HCT116 (cell line): ENCODE data around the gene SEMA4C. TPM values are rescaled to one million over a fixed set of nuclear protein-coding genes. Genes with fewer than 3 reads are reported as not detected.

Source experiments
- ATAC-seq: fragments of 200-7000 bp; cut with Tn5 transposase; 2 replicates; pipeline ENCODE4 v1.9.1; 2020; ENCODE audit warnings: mild to moderate bottlenecking, moderate library complexity
- BruUV-seq: library from RNA; stranded (reverse); fragments of 400-500 nt; replicated peaks from 2 replicates; lab custom pipeline; 2021; lab: Mats Ljungman, UMichigan
- CTCF ChIA-PET: fragments of 300-600 bp; sonication (Branson Sonifier 250); formaldehyde crosslinking; loops from one replicate; lab custom pipeline; 2021; ENCODE audit warnings: antibody characterized with exemption; lab: Charles Lee
- POLR2A ChIA-PET: fragments of 300-600, 350-600 bp; sonication (Branson Sonifier 250); formaldehyde crosslinking; loops from one replicate; lab custom pipeline; 2021; ENCODE audit warnings: antibody characterized with exemption; lab: Charles Lee
- RAD21 ChIA-PET, 2 experiments: fragments of 300-600 bp; sonication (Branson Sonifier 250); formaldehyde crosslinking; loops; one replicate each; lab custom pipeline; 2023; ENCODE audit warnings: low total read pairs in 2 of 2; ENCODE audit not compliant: uncharacterized antibody in 2 of 2, unreplicated experiment in 2 of 2, low non-redundant PET in 1 of 2; lab: Charles Lee
- DNase-seq: peaks from one replicate; pipeline ENCODE4 v3.0.0-alpha.2; 2010; ENCODE audit warnings: low read depth, low spot score
- H2AFZ ChIP-seq: fragments of 200-600 bp; shearing (Covaris generic), sonication (generic); 2 replicates; pipeline ENCODE4 v1.6.1; 2017; ENCODE audit warnings: low read depth, mixed run types, mixed read lengths, antibody characterized with exemption, low read length; ENCODE audit not compliant: poor library complexity, severe bottlenecking
- H3K27ac ChIP-seq: 2 replicates; pipeline ENCODE4 v1.5.1; 2012; ENCODE audit warnings: low read depth, low read length
- H3K27me3 ChIP-seq: fragments of 200-600 bp; sonication (generic); 2 replicates; pipeline ENCODE4 v1.6.1; 2016; ENCODE audit warnings: mixed run types, low read length, mixed read lengths; ENCODE audit not compliant: insufficient read depth
- H3K36me3 ChIP-seq, 2 experiments: fragments of 200-500 bp in 1 of 2; fragments of 200-600 bp in 1 of 2; sonication (Bioruptor generic) in 1 of 2; sonication (generic) in 1 of 2; 2 replicates each; pipeline versions ENCODE4 v1.5.1 to v1.6.1; 2014 to 2016; ENCODE audit warnings: low read length in 2 of 2, inconsistent platforms in 1 of 2, mixed read lengths in 1 of 2, mixed run types in 1 of 2; ENCODE audit not compliant: insufficient read depth in 2 of 2, control insufficient read depth in 1 of 2
- H3K4me1 ChIP-seq, 2 experiments: fragments of 200-600 bp in 1 of 2; sonication (generic) in 1 of 2; 2 replicates each; pipeline versions ENCODE4 v1.5.1 to v1.6.1; 2012 to 2017; ENCODE audit warnings: low read length in 2 of 2, inconsistent platforms in 1 of 2, mild to moderate bottlenecking in 1 of 2, mixed read lengths in 1 of 2, mixed run types in 1 of 2, moderate library complexity in 1 of 2; ENCODE audit not compliant: insufficient read depth in 2 of 2, control insufficient read depth in 1 of 2
- H3K4me2 ChIP-seq: fragments of 200-600 bp; sonication (generic); 2 replicates; pipeline ENCODE4 v1.6.1; 2017; ENCODE audit warnings: mixed run types, low read length, mixed read lengths
- H3K4me3 ChIP-seq, 2 experiments: fragments of 200-600 bp in 1 of 2; sonication (generic) in 1 of 2; replicated peaks in 1 of 2; 2 replicates each; pipeline ENCODE4 v1.5.1; 2011 to 2016; ENCODE audit warnings: low read length in 2 of 2, control low read depth in 1 of 2, low read depth in 1 of 2, mild to moderate bottlenecking in 1 of 2, mixed read lengths in 1 of 2, mixed run types in 1 of 2
- H3K79me2 ChIP-seq: fragments of 200-600 bp; sonication (generic); 2 replicates; pipeline ENCODE4 v1.6.1; 2017; ENCODE audit warnings: mild to moderate bottlenecking, mixed run types, low read length, moderate library complexity, mixed read lengths; ENCODE audit not compliant: insufficient read depth
- H3K9ac ChIP-seq: fragments of 200-600 bp; sonication (generic); 2 replicates; pipeline ENCODE4 v1.6.1; 2016; ENCODE audit warnings: low read length, mixed read lengths
- H3K9me2 ChIP-seq: fragments of 200-600 bp; sonication (generic), shearing (Covaris generic); 2 replicates; pipeline ENCODE4 v1.6.1; 2017; ENCODE audit warnings: mixed run types, mild to moderate bottlenecking, moderate library complexity; ENCODE audit not compliant: insufficient read depth
- H3K9me3 ChIP-seq, 2 experiments: fragments of 200-500 bp in 1 of 2; fragments of 200-600 bp in 1 of 2; sonication (Bioruptor generic) in 1 of 2; sonication (generic) in 1 of 2; 2 replicates each; pipeline ENCODE4 v1.6.1; 2014 to 2017; ENCODE audit warnings: low read length in 2 of 2, mixed read lengths in 2 of 2, inconsistent platforms in 1 of 2, low read depth in 1 of 2, mild to moderate bottlenecking in 1 of 2, mixed run types in 1 of 2, moderate library complexity in 1 of 2; ENCODE audit not compliant: control insufficient read depth in 1 of 2, insufficient read depth in 1 of 2
- H4K20me1 ChIP-seq: fragments of 200-600 bp; sonication (generic), shearing (Covaris generic); 2 replicates; pipeline ENCODE4 v1.6.1; 2017; ENCODE audit warnings: mixed run types, mild to moderate bottlenecking, moderate library complexity; ENCODE audit not compliant: insufficient read depth
- CTCF ChIP-seq, 3 experiments: fragments of 200-600 bp in 1 of 3; sonication (generic) in 1 of 3; IDR thresholded peaks in 2 of 3; conservative IDR thresholded peaks in 1 of 3; 2 replicates each; pipeline ENCODE4 v1.5.1; 2012 to 2017; ENCODE audit warnings: low read depth in 2 of 3, low read length in 2 of 3, antibody characterized with exemption in 1 of 3, borderline replicate concordance in 1 of 3, control low read depth in 1 of 3, mild to moderate bottlenecking in 1 of 3, mixed read lengths in 1 of 3, mixed run types in 1 of 3, moderate library complexity in 1 of 3; ENCODE audit not compliant: insufficient read depth in 1 of 3
- SP1 ChIP-seq: IDR thresholded peaks from 2 replicates; pipeline ENCODE4 v1.6.1; 2012; ENCODE audit warnings: low read depth
- SRF ChIP-seq: IDR thresholded peaks from 2 replicates; pipeline ENCODE4 v1.6.1; 2012; ENCODE audit warnings: low read depth
- intact Hi-C: fragments of 100-400 bp; cut with micrococcal nuclease; formaldehyde crosslinking; loops from 2 replicates; pipeline ENCODE4 v1.10.0; 2022
- total RNA-seq: library from RNA; stranded (reverse); gene quantifications from one replicate; pipeline ENCODE4 v1.2.1, GENCODE V29; 2021; ENCODE audit not compliant: unreplicated experiment
- TF ChIP-seq, protein P1 (sequence below): IDR thresholded peaks from 2 replicates; pipeline ENCODE4 v1.6.1; 2012; ENCODE audit warnings: low read depth
- TF ChIP-seq, protein P2 (sequence below): IDR thresholded peaks from 2 replicates; pipeline ENCODE4 v1.6.1; 2011; ENCODE audit warnings: mild to moderate bottlenecking, low read length, moderate library complexity; ENCODE audit not compliant: insufficient replicate concordance; ENCODE audit errors: extremely low read depth

Gene SEMA4C
- total RNA-seq, 1 experiment from 2014 or later = 25.4 TPM

DNA sequence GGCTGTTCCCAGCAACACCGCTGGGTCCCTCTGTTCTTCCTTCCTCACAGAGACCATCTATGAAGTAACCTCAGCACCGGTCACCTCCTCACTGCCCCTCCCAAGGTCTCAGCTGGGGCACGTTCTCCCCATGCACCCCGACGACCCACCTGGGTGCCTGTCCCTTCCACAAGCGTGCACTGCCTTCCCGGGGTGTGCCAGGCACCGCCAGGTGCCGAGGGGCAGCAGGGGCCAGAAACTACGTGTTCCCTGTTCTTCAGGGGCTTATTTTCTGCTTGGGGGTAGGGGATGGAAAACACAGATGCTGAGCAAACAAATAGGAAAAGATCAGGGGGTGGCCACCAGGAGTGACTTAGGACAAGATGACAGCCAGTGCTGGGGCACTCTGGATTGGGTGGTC lies 30.4 kb upstream of the SEMA4C start:
- H3K9me3 ChIP-seq = no peaks in the 10 kb centered on the region
- intact Hi-C loops = no loop called here
- no peak overlapping the region for H2AFZ ChIP-seq
- BruUV-seq = no TSS peak
- no peaks in the 10 kb centered on the region for H3K9me2 ChIP-seq
- TF ChIP-seq, protein P1, sequence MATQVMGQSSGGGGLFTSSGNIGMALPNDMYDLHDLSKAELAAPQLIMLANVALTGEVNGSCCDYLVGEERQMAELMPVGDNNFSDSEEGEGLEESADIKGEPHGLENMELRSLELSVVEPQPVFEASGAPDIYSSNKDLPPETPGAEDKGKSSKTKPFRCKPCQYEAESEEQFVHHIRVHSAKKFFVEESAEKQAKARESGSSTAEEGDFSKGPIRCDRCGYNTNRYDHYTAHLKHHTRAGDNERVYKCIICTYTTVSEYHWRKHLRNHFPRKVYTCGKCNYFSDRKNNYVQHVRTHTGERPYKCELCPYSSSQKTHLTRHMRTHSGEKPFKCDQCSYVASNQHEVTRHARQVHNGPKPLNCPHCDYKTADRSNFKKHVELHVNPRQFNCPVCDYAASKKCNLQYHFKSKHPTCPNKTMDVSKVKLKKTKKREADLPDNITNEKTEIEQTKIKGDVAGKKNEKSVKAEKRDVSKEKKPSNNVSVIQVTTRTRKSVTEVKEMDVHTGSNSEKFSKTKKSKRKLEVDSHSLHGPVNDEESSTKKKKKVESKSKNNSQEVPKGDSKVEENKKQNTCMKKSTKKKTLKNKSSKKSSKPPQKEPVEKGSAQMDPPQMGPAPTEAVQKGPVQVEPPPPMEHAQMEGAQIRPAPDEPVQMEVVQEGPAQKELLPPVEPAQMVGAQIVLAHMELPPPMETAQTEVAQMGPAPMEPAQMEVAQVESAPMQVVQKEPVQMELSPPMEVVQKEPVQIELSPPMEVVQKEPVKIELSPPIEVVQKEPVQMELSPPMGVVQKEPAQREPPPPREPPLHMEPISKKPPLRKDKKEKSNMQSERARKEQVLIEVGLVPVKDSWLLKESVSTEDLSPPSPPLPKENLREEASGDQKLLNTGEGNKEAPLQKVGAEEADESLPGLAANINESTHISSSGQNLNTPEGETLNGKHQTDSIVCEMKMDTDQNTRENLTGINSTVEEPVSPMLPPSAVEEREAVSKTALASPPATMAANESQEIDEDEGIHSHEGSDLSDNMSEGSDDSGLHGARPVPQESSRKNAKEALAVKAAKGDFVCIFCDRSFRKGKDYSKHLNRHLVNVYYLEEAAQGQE = no peak
- TF ChIP-seq SP1 (no peak), SRF (no peak), CTCF (IDR thresholded peaks at IDR 0.05 in 2 of 3, conservative IDR thresholded peaks at IDR 0.05 in 1 of 3; ENCODE audit: borderline replicate concordance in 1 of 3, insufficient read depth in 1 of 3, low read depth in 2 of 3, low read length in 2 of 3) (no peak)
- TF ChIP-seq, protein P2, sequence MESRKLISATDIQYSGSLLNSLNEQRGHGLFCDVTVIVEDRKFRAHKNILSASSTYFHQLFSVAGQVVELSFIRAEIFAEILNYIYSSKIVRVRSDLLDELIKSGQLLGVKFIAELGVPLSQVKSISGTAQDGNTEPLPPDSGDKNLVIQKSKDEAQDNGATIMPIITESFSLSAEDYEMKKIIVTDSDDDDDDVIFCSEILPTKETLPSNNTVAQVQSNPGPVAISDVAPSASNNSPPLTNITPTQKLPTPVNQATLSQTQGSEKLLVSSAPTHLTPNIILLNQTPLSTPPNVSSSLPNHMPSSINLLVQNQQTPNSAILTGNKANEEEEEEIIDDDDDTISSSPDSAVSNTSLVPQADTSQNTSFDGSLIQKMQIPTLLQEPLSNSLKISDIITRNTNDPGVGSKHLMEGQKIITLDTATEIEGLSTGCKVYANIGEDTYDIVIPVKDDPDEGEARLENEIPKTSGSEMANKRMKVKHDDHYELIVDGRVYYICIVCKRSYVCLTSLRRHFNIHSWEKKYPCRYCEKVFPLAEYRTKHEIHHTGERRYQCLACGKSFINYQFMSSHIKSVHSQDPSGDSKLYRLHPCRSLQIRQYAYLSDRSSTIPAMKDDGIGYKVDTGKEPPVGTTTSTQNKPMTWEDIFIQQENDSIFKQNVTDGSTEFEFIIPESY = no peak
- ChIA-PET RAD21 (no interaction called here), POLR2A (no interaction called here), CTCF (no interaction called here)
- H3K4me1 ChIP-seq = peaks cover 12 to 19% of the 10 kb centered on the region in 2 experiments; a peak in 3 of 4 replicates
- H3K4me3 ChIP-seq = no peak overlapping the region
- no peak overlapping the region for H3K27ac ChIP-seq
- H3K9ac ChIP-seq = no peak overlapping the region
- DNase-seq (no peak), ATAC-seq (no peak)
- H3K27me3 ChIP-seq = no peaks in the 10 kb centered on the region
- H3K36me3 ChIP-seq = no peaks in the 10 kb centered on the region
- H3K4me2 ChIP-seq = no peak overlapping the region
- no peaks in the 10 kb centered on the region for H3K79me2 ChIP-seq
- H4K20me1 ChIP-seq = no peaks in the 10 kb centered on the region
